SK-N-SH treated with all-trans-retinoic acid at 6 μM for 48 hours (cell line): Measurements from ENCODE around the gene EPHB6.
A peak's percentile ranks its signal among the peaks of the same experiment; 100 is the strongest.

Experiments used
- ATAC-seq: fragments of 200-7000 bp; cut with Tn5 transposase; 3 replicates; pipeline ENCODE4 v1.9.1; 2020; ENCODE audit warnings: mild to moderate bottlenecking, moderate library complexity
- ARNTL ChIP-seq: fragments of 450-650 bp; formaldehyde crosslinking; IDR thresholded peaks from 2 replicates; pipeline ENCODE4 v1.5.0; 2020; ENCODE audit warnings: low read depth, mild to moderate bottlenecking, moderate library complexity, borderline replicate concordance
- BACH2 ChIP-seq: fragments of 250-450 bp; sonication (Bioruptor Pico); IDR thresholded peaks from 2 replicates; pipeline ENCODE4 v1.9.0; 2021; ENCODE audit warnings: mild to moderate bottlenecking, borderline replicate concordance
- CSDC2 ChIP-seq: fragments of 250-450 bp; sonication (Bioruptor Pico); IDR thresholded peaks from 2 replicates; pipeline ENCODE4 v1.5.0; 2020; ENCODE audit warnings: mild to moderate bottlenecking, moderate library complexity
- ESRRG ChIP-seq: fragments of 250-450 bp; sonication (Bioruptor Pico); IDR thresholded peaks from 2 replicates; pipeline ENCODE4 v1.6.1; 2021; ENCODE audit warnings: mild to moderate bottlenecking
- GLIS3 ChIP-seq: fragments of 250-450 bp; sonication (Bioruptor Pico); IDR thresholded peaks from 2 replicates; pipeline ENCODE4 v1.5.0; 2020; ENCODE audit warnings: mild to moderate bottlenecking, moderate library complexity
- ISL1 ChIP-seq: fragments of 250-450 bp; sonication (Bioruptor Pico); IDR thresholded peaks from 2 replicates; pipeline ENCODE4 v2.1.2; 2022; ENCODE audit warnings: mild to moderate bottlenecking, moderate library complexity
- OSR1 ChIP-seq: fragments of 250-450 bp; sonication (Bioruptor Pico); IDR thresholded peaks from 2 replicates; pipeline ENCODE4 v1.8.0; 2022; ENCODE audit warnings: moderate library complexity, mild to moderate bottlenecking, inconsistent platforms
- PPARA ChIP-seq: fragments of 250-450 bp; sonication (Bioruptor Pico); IDR thresholded peaks from 2 replicates; pipeline ENCODE4 v1.5.0; 2020; ENCODE audit warnings: mild to moderate bottlenecking, borderline replicate concordance
- RARB ChIP-seq: fragments of 250-450 bp; sonication (Bioruptor Pico); IDR thresholded peaks from 2 replicates; pipeline ENCODE4 v1.8.0; 2021; ENCODE audit warnings: mild to moderate bottlenecking, moderate library complexity
- SNAI2 ChIP-seq: fragments of 250-450 bp; sonication (Bioruptor Pico); IDR thresholded peaks from 2 replicates; pipeline ENCODE4 v1.5.0; 2020; ENCODE audit warnings: mild to moderate bottlenecking, moderate library complexity
- TCF4 ChIP-seq: fragments of 250-450 bp; sonication (Bioruptor Pico); IDR thresholded peaks from 2 replicates; pipeline ENCODE4 v1.8.0; 2021; ENCODE audit warnings: mild to moderate bottlenecking, moderate library complexity, borderline replicate concordance
- TOX ChIP-seq: fragments of 250-450 bp; sonication (Bioruptor Pico); IDR thresholded peaks from 2 replicates; pipeline ENCODE4 v1.8.0; 2021; ENCODE audit warnings: mild to moderate bottlenecking, moderate library complexity, borderline replicate concordance
- ZC3H10 ChIP-seq: fragments of 250-450 bp; sonication (Bioruptor Pico); IDR thresholded peaks from 2 replicates; pipeline ENCODE4 v1.5.1; 2021; ENCODE audit warnings: mild to moderate bottlenecking, moderate library complexity
- ZFP30 ChIP-seq: fragments of 450-650 bp; formaldehyde crosslinking; IDR thresholded peaks from 2 replicates; pipeline ENCODE4 v1.5.0; 2022; ENCODE audit warnings: mild to moderate bottlenecking, moderate library complexity
- ZNF565 ChIP-seq: fragments of 450-650 bp; formaldehyde crosslinking; conservative IDR thresholded peaks from 2 replicates; pipeline ENCODE4 v1.5.0; 2020; ENCODE audit warnings: low read depth, mild to moderate bottlenecking, moderate library complexity
- ZNF8 ChIP-seq: fragments of 450-650 bp; formaldehyde crosslinking; IDR thresholded peaks from 2 replicates; pipeline ENCODE4 v1.5.0; 2020; ENCODE audit warnings: mild to moderate bottlenecking, moderate library complexity
- TF ChIP-seq, protein P1 (sequence below): fragments of 250-450 bp; sonication (Bioruptor Pico); IDR thresholded peaks from 2 replicates; pipeline ENCODE4 v1.8.0; 2021; ENCODE audit warnings: low read depth, mild to moderate bottlenecking, moderate library complexity, borderline replicate concordance
- TF ChIP-seq, protein P2 (sequence below): fragments of 250-450 bp; sonication (Bioruptor Pico); IDR thresholded peaks from 2 replicates; pipeline ENCODE4 v1.8.0; 2020; ENCODE audit warnings: mild to moderate bottlenecking, moderate library complexity, borderline replicate concordance
- TF ChIP-seq, protein P3 (sequence below): fragments of 250-450 bp; sonication (Bioruptor Pico); IDR thresholded peaks from 2 replicates; pipeline ENCODE4 v1.5.1; 2021; ENCODE audit warnings: mild to moderate bottlenecking, moderate library complexity

Gene EPHB6

DNA sequence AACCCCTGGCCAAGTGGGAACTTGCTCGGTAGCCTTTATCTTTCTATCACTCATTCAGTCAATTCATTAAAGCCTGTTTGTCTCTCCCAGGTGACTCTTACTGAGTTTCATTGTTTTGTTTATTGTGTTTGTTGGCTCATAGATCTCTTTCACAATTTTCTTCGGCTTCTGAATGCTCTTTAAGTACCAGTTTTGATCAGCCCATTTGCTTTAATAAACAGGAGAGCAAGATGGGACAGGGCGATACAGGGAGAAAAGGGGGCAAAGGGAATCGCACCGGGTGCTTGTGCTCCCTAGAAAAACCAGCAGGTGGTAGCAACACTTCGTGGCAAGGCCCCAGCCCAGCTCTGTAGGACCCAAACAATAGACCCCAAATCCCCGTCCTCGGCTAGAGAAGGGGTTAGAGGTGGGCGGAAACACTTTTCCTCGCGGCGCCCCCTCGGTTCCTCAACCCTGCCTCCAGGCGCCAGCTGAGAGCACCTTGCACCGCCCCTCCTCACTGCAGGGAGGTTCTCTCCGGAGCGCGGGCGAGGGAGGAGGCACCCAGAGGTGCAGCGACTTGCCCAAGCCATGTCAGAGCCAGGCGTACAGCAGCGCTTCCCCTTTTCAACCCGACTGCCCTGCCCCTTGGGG lies 1.0 kb upstream of the EPHB6 start (continued):
- TF ChIP-seq, protein P1, sequence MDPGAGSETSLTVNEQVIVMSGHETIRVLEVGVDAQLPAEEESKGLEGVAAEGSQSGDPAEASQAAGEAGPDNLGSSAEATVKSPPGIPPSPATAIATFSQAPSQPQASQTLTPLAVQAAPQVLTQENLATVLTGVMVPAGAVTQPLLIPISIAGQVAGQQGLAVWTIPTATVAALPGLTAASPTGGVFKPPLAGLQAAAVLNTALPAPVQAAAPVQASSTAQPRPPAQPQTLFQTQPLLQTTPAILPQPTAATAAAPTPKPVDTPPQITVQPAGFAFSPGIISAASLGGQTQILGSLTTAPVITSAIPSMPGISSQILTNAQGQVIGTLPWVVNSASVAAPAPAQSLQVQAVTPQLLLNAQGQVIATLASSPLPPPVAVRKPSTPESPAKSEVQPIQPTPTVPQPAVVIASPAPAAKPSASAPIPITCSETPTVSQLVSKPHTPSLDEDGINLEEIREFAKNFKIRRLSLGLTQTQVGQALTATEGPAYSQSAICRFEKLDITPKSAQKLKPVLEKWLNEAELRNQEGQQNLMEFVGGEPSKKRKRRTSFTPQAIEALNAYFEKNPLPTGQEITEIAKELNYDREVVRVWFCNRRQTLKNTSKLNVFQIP (CRISPR knock-in tag), result no peak
- TF ChIP-seq TOX (CRISPR knock-in tag) (no peak), ARNTL (CRISPR knock-in tag) (no peak)

DNA sequence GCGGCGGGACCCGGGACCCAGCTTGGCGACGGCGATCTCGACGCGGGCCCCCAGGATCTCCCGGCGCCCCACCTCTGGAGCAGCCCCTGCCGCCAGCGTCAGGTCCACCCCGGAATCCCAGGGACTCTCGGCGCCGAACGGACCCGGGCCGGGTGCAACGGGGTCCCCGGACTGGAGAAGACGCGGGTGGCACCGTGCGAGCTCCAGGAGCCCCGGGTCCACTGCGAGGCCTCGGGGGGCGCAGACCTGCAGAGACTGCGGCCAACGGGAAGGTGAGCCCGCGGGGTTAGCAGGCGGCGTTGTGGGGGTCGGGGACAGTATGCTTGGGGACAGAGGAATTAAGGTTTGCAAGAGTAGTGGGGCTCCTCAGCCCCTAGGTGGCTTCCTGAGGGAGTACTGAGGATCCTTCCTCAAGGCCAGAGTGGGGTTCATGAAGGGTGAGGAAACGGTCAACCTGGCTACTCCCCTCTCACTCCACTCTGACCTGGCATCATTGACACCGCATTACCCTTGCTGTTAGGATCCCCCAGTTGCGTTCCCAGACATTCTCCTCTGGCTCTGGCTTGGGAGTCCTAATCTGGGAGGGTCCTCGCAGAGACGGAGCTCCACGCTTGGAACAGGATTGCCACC lies 353 bp downstream of the EPHB6 start:
- ATAC-seq, result peak; percentile 1; the same call in 2 of the 3 replicates

DNA sequence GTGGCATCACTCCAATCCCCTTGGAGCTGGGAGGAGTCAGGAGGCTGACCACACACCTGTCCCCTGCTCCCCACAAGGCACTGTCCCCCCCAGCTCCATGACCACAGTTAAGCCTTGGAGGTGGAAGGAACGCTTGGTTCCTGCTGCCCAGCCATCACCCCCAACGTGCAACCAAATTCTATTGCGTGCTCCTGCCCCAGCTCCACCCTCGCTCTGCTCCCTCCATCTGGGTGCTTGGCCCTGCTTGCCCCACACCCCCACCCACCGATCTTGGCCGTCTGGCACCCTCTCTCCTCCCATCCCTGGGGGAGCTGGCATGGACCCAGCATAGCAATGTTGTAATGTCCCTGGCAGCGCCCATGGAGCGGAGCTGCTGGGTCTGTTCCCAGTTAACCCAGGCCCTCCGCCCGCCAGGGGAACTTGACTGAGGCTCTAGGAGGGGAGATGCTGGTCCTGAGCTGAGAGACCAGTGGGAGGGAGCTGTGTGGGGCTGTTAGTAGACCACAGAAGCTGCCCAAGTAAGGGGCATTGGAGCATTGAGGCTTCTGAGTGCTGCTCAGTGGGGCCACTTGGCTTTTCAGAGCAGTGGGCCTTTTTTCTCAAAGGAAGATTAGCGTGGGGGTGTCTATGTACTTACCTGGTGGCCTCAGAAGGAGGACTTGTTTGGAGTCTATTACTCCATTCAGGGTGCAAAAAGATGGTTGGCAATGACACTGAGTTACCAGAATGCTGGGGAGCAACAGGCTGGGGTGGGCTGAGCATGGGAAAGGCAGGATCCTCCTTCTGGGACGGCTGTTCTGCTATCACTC lies 1.1 kb downstream of the EPHB6 start:
- TF ChIP-seq ISL1 (CRISPR knock-in tag) (no peak), ESRRG (CRISPR knock-in tag) (no peak), PPARA (no peak), ARNTL (CRISPR knock-in tag) (no peak), ZNF565 (CRISPR knock-in tag) (no peak), GLIS3 (no peak), ZNF8 (no peak), TCF4 (CRISPR knock-in tag) (no peak)
- TF ChIP-seq, protein P2, sequence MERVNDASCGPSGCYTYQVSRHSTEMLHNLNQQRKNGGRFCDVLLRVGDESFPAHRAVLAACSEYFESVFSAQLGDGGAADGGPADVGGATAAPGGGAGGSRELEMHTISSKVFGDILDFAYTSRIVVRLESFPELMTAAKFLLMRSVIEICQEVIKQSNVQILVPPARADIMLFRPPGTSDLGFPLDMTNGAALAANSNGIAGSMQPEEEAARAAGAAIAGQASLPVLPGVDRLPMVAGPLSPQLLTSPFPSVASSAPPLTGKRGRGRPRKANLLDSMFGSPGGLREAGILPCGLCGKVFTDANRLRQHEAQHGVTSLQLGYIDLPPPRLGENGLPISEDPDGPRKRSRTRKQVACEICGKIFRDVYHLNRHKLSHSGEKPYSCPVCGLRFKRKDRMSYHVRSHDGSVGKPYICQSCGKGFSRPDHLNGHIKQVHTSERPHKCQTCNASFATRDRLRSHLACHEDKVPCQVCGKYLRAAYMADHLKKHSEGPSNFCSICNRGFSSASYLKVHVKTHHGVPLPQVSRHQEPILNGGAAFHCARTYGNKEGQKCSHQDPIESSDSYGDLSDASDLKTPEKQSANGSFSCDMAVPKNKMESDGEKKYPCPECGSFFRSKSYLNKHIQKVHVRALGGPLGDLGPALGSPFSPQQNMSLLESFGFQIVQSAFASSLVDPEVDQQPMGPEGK (CRISPR knock-in tag), result no peak
- ATAC-seq, result no peak

More for the DNA sequence above, 353 bp downstream of the EPHB6 start:
- TF ChIP-seq BACH2 (CRISPR knock-in tag) (no peak), CSDC2 (CRISPR knock-in tag) (no peak), ZFP30 (CRISPR knock-in tag) (no peak), ZNF565 (CRISPR knock-in tag) (no peak), GLIS3 (no peak), ZNF8 (no peak), ESRRG (CRISPR knock-in tag) (no peak)
- TF ChIP-seq, all 23 proteins: peak for 0

DNA sequence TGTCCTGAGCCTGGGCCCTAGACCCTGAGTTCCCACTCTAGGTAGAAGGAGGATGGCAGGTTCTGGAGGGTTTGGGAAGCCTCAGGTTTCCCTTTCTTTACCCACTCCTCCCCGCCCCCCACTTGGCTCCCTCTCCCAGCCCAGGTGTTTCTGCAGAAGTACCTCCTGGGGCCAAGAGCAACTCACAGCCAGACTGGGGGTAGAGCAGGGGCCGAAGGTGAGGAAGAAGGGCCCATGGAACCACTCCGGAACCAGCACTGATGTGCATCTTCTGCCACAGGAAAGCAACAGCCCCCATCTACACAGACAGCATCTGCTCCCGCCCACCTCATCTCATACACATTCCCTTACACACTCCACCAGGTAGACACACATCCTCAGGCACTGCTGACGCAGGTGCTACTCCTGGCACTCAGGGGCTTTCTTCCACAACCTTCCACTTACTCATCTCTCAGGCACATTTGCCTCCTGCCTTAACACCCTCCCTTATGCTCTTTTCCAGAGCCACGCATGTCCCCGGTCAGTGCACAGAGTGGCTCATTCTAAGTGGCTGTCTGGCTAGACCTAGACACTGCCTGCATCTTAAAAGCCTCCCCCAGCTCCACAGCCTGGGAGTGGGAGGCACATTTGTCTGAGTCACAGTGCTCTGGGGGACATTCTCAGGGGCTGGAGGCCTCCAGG lies 1.8 kb downstream of the EPHB6 start:
- TF ChIP-seq ARNTL (CRISPR knock-in tag) (no peak), ESRRG (CRISPR knock-in tag) (no peak), ZNF565 (CRISPR knock-in tag) (no peak), PPARA (no peak), RARB (CRISPR knock-in tag) (no peak), TCF4 (CRISPR knock-in tag) (no peak), ZFP30 (CRISPR knock-in tag) (no peak), ZNF8 (no peak), SNAI2 (CRISPR knock-in tag) (no peak), OSR1 (CRISPR knock-in tag) (no peak), TOX (CRISPR knock-in tag) (no peak), ISL1 (CRISPR knock-in tag) (no peak), ZC3H10 (no peak)
- TF ChIP-seq, protein P1 (CRISPR knock-in tag), result no peak
- TF ChIP-seq, protein P2 (CRISPR knock-in tag), result no peak
- TF ChIP-seq, protein P3, sequence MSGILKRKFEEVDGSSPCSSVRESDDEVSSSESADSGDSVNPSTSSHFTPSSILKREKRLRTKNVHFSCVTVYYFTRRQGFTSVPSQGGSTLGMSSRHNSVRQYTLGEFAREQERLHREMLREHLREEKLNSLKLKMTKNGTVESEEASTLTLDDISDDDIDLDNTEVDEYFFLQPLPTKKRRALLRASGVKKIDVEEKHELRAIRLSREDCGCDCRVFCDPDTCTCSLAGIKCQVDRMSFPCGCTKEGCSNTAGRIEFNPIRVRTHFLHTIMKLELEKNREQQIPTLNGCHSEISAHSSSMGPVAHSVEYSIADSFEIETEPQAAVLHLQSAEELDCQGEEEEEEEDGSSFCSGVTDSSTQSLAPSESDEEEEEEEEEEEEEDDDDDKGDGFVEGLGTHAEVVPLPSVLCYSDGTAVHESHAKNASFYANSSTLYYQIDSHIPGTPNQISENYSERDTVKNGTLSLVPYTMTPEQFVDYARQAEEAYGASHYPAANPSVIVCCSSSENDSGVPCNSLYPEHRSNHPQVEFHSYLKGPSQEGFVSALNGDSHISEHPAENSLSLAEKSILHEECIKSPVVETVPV (CRISPR knock-in tag), result no peak

More for the DNA sequence above, 1.8 kb downstream of the EPHB6 start:
- no peak for ATAC-seq
